PC-3 (cell line): ENCODE measurements around the gene ANKFN1.

Experiments
- EZH2 ChIP-seq: fragments of 300-600 bp; sonication (generic); IDR thresholded peaks from one replicate; pipeline ENCODE4 v1.6.1; 2017; ENCODE audit warnings: antibody characterized with exemption, mild to moderate bottlenecking, low read length; ENCODE audit not compliant: unreplicated experiment
- TF ChIP-seq, protein P1 (sequence below): fragments of 300-600 bp; sonication (generic); conservative IDR thresholded peaks from 2 replicates; pipeline ENCODE4 v1.5.1; 2017; ENCODE audit warnings: antibody characterized with exemption, low read depth, mild to moderate bottlenecking, low read length

DNA sequence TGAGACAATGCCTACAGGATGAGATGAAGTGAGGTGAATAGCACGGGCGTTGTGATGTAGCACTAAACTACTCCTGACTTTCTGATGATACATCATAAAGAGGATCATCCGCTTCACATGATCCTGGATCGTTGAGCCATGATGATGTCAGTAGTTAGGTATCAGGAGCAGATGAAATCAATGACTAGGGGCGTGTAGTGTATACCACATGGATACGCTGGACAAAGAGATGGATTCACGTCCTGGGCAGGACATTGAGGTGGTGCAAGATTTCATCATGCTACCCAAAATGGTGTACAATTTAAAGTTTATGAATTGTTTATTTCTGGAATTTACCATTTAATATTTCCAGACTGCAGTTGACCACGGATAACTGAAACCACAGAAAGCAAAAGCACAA is 156.6 kb downstream of the ANKFN1 start:
- TF ChIP-seq, protein P1, sequence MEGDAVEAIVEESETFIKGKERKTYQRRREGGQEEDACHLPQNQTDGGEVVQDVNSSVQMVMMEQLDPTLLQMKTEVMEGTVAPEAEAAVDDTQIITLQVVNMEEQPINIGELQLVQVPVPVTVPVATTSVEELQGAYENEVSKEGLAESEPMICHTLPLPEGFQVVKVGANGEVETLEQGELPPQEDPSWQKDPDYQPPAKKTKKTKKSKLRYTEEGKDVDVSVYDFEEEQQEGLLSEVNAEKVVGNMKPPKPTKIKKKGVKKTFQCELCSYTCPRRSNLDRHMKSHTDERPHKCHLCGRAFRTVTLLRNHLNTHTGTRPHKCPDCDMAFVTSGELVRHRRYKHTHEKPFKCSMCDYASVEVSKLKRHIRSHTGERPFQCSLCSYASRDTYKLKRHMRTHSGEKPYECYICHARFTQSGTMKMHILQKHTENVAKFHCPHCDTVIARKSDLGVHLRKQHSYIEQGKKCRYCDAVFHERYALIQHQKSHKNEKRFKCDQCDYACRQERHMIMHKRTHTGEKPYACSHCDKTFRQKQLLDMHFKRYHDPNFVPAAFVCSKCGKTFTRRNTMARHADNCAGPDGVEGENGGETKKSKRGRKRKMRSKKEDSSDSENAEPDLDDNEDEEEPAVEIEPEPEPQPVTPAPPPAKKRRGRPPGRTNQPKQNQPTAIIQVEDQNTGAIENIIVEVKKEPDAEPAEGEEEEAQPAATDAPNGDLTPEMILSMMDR: no peak
- no peak for TF ChIP-seq EZH2
